ENCODE measurements around the gene OTULIN.

- TF ChIP-seq EZH2phosphoT487 (IDR thresholded peaks at IDR 0.05; ENCODE audit: borderline replicate concordance, low read depth, low read length) (no peak), CTCF (conservative IDR thresholded peaks at IDR 0.05; ENCODE audit: low read length) (no peak)
Observed at GRCh38 chr5:14716755-14717752, 52.5 kb downstream of the OTULIN start.
